Mesothelial cell of epicardium (in vitro differentiated cells): ENCODE results near the gene LRRC42. TPM values are rescaled to one million over a fixed set of nuclear protein-coding genes. Genes with fewer than 3 reads are reported as not detected.
"Not testable (repeated sequence)": the region's sequence is repeated elsewhere in the genome, so short reads cannot be mapped to it uniquely, and the experiment has no call there.

Source experiments
- DNase-seq, 2 experiments: peaks; one replicate each; pipeline ENCODE4 v3.0.0; 2021; ENCODE audit warnings: low spot score in 2 of 2; ENCODE audit not compliant: unreplicated experiment in 2 of 2
- H3K27ac Mint-ChIP-seq: 2 replicates; pipeline ENCODE4 v1.8.0; 2021; ENCODE audit warnings: mixed read lengths
- H3K27me3 Mint-ChIP-seq: 2 replicates; pipeline ENCODE4 v1.8.0; 2021; ENCODE audit warnings: low read depth, mixed read lengths
- H3K36me3 Mint-ChIP-seq: 2 replicates; pipeline ENCODE4 v1.8.0; 2021; ENCODE audit warnings: mixed read lengths
- H3K4me1 Mint-ChIP-seq: 2 replicates; pipeline ENCODE4 v1.8.0; 2021; ENCODE audit warnings: mixed read lengths
- H3K4me3 Mint-ChIP-seq: 2 replicates; pipeline ENCODE4 v1.8.0; 2021; ENCODE audit warnings: mild to moderate bottlenecking, moderate library complexity, mixed read lengths
- H3K9me3 Mint-ChIP-seq: 2 replicates; pipeline ENCODE4 v1.8.0; 2021; ENCODE audit warnings: mixed read lengths
- total RNA-seq: library from RNA; stranded (reverse); gene quantifications from 3 replicates; pipeline ENCODE4 v1.2.1, GENCODE V29; 2021
- TF ChIP-seq, protein P1 (sequence below): fragments of 200-600 bp; sonication (generic); IDR thresholded peaks from one replicate; pipeline ENCODE4 v1.5.0; 2021; ENCODE audit warnings: antibody characterized with exemption; ENCODE audit not compliant: unreplicated experiment

LRRC42 gene
- total RNA-seq, 1 donor from 2014 or later = 43.2 TPM

DNA sequence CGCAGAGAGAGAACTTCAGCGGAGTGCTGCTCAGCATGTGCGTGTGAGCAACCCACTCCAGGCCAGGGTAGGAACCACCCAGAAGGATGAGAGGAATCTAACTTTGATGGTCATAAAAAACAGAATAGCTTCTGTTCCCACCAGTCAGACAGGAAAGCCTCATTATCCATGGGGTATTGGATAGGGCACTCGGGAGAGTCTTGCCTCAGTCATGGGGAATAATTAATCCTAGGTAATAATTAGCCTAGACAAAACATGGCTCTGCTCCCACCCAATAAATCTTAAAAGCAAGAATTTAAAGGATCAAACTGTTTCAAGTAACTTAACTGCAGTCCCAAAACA lies 36.6 kb downstream of the LRRC42 start:
- Mint-ChIP-seq H3K27me3 (no peaks in the 10 kb centered on the region), H3K27ac (peak overlapping the region; percentile 92), H3K36me3 (no peaks in the 10 kb centered on the region), H3K9me3 (no peaks in the 10 kb centered on the region), H3K4me1 (peaks cover 19% of the 10 kb centered on the region), H3K4me3 (peak overlapping the region; percentile 58)
- TF ChIP-seq, protein P1, sequence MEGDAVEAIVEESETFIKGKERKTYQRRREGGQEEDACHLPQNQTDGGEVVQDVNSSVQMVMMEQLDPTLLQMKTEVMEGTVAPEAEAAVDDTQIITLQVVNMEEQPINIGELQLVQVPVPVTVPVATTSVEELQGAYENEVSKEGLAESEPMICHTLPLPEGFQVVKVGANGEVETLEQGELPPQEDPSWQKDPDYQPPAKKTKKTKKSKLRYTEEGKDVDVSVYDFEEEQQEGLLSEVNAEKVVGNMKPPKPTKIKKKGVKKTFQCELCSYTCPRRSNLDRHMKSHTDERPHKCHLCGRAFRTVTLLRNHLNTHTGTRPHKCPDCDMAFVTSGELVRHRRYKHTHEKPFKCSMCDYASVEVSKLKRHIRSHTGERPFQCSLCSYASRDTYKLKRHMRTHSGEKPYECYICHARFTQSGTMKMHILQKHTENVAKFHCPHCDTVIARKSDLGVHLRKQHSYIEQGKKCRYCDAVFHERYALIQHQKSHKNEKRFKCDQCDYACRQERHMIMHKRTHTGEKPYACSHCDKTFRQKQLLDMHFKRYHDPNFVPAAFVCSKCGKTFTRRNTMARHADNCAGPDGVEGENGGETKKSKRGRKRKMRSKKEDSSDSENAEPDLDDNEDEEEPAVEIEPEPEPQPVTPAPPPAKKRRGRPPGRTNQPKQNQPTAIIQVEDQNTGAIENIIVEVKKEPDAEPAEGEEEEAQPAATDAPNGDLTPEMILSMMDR = no peak
- DNase-seq = no peak

DNA sequence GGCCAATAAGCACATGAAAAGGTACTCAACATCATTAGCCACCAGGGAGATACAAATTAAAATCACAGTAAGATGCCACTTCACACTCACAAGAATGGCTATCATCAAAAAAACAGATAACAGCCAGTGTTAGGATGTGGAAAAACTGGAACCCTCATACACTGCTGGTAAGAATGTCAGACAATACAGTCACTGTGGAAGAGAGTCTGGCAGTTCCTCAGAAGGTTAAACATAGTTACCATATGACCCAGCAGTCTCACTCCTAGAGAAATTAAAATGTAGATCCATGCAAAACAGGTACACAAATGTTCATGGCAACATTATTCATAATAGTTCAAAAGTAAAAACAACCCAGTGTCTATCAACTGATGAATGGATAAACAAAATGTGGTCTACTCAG lies 38.6 kb downstream of the LRRC42 start:
- H3K27me3 Mint-ChIP-seq = peaks cover 2% of the 10 kb centered on the region
- H3K4me1 Mint-ChIP-seq = peaks cover 18% of the 10 kb centered on the region
- H3K27ac Mint-ChIP-seq = no peak overlapping the region
- no peaks in the 10 kb centered on the region for H3K9me3 Mint-ChIP-seq
- H3K4me3 Mint-ChIP-seq = no peak overlapping the region
- TF ChIP-seq, protein P1 = no peak
- DNase-seq = no peak
- no peaks in the 10 kb centered on the region for H3K36me3 Mint-ChIP-seq

DNA sequence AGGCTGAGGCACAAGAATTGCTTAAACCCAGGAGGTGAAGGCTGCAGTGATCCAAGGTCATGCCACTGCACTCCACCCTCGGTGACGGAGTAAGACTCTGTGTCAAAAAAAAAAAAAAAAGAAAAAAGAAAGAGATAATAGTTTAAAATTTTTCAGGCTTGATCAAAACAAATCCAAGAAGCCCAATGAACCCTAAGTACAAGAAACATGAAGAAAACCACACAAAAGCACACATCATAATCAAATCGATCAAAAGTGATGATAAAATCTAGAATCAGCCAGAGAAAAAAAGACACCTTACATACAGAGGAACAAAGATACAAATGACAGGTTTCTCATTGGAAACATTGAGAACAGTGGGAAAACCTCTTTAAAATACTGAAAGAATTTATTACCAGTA lies 40.3 kb downstream of the LRRC42 start:
- no peaks in the 10 kb centered on the region for H3K9me3 Mint-ChIP-seq
- H3K4me3 Mint-ChIP-seq = no peak overlapping the region
- no peak overlapping the region for H3K27ac Mint-ChIP-seq
- TF ChIP-seq, protein P1 = no peak
- no peaks in the 10 kb centered on the region for H3K36me3 Mint-ChIP-seq
- no peak for DNase-seq
- H3K4me1 Mint-ChIP-seq = peaks cover 14% of the 10 kb centered on the region
- peaks cover 2% of the 10 kb centered on the region for H3K27me3 Mint-ChIP-seq

DNA sequence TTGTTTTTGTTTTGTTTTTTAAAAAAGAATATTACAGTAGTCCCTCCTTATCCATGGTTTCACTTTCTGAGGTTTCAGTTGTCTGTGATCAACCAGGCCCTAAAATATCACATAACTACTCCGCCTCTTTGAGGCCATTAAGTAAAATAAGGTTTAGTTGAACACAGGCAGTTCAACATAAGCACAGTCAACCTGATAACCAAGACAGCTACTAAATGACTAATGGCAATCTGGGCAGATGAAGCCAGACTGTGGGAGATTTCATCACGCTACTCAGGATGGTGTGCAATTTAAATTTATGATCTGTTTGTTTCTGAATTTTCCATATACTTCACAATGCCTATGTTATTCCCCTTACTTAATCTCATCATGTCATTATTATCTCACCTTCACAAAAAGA lies 41.7 kb downstream of the LRRC42 start:
- TF ChIP-seq, protein P1 = no peak
- Mint-ChIP-seq H3K36me3 (no peaks in the 10 kb centered on the region), H3K27ac (no peak overlapping the region), H3K4me1 (peaks cover 3% of the 10 kb centered on the region), H3K4me3 (no peak overlapping the region), H3K27me3 (peaks cover 2% of the 10 kb centered on the region), H3K9me3 (no peaks in the 10 kb centered on the region)
- no peak for DNase-seq

DNA sequence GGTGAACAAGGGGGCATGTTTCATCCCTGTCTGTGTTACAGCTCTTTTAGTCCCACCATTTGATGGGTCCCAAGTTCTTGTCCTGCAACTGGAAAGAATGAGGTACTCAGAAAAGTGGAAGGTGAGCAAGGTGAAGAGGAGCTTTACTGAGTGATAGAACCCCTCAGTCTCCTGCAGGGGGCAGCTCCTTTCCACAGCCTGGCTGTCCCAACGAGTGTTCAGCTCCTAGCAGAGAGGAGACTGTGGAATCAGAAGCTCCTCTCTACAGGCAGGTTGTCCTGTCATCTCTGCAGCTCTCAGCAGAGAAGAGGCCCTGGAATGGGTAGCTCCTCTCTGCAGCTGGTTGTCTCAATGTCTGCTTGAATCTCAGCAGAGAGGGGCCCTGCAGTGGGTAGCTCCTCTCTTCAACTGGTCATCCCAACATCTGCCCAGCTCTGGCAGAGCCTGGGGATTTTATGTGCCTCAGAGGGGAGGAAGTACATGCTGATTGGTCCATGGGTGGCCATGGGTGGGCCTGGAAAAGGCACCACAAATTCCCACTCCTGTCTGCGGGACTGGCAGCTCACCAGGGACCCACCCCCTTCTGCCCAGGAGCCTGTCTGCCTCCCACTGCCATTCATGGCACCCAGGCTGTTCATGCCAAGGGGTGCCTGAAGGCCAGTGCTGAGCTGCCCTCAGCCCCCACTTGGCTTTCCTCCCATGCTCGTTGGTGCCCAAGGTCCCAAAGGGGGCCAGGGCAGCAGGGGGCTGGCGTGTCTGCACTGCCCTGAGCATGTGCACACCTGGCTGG lies 46.1 kb downstream of the LRRC42 start:
- H3K27me3 Mint-ChIP-seq = peaks cover 4% of the 10 kb centered on the region
- peaks cover 1% of the 10 kb centered on the region for H3K4me1 Mint-ChIP-seq

DNA sequence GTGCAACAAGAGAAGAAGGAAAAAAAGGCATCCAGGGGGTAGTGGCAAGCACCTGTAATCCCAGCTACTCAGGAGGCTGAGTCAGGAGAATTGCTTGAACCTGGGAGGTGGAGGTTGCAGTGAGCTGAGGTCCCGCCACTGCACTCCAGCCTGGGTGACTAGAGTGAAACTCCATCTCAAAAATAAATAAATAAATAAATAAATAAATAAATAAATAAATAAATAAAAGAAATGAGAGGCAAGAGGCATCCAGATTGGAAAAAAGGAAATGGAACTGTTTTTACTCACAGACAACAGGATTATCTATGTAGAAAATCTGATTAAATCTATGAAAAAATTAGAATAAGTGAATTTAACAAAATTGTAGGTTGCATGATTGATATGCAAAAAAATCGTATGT lies 48.4 kb downstream of the LRRC42 start:
- H3K4me1 Mint-ChIP-seq, H3K36me3 Mint-ChIP-seq, H3K9me3 Mint-ChIP-seq, H3K4me3 Mint-ChIP-seq, H3K27ac Mint-ChIP-seq, H3K27me3 Mint-ChIP-seq, DNase-seq: not testable (repeated sequence)

More for the DNA sequence above, 46.1 kb downstream of the LRRC42 start:
- H3K36me3 Mint-ChIP-seq = no peaks in the 10 kb centered on the region
- H3K4me3 Mint-ChIP-seq = no peak overlapping the region
- TF ChIP-seq, protein P1 = no peak
- no peaks in the 10 kb centered on the region for H3K9me3 Mint-ChIP-seq
- DNase-seq = no peak
- no peak overlapping the region for H3K27ac Mint-ChIP-seq
